LNCAP (cell line): Measurements from ENCODE around the gene ZNF454.

Experiments
- TF ChIP-seq, protein P1 (sequence below): fragments of 450-650 bp; IDR thresholded peaks from 2 replicates; pipeline ENCODE4 v1.5.1; 2017; ENCODE audit warnings: mild to moderate bottlenecking

ZNF454 gene

GRCh38 chr5:178965465-178966055, 24.6 kb downstream of the ZNF454 start:
- TF ChIP-seq, protein P1, sequence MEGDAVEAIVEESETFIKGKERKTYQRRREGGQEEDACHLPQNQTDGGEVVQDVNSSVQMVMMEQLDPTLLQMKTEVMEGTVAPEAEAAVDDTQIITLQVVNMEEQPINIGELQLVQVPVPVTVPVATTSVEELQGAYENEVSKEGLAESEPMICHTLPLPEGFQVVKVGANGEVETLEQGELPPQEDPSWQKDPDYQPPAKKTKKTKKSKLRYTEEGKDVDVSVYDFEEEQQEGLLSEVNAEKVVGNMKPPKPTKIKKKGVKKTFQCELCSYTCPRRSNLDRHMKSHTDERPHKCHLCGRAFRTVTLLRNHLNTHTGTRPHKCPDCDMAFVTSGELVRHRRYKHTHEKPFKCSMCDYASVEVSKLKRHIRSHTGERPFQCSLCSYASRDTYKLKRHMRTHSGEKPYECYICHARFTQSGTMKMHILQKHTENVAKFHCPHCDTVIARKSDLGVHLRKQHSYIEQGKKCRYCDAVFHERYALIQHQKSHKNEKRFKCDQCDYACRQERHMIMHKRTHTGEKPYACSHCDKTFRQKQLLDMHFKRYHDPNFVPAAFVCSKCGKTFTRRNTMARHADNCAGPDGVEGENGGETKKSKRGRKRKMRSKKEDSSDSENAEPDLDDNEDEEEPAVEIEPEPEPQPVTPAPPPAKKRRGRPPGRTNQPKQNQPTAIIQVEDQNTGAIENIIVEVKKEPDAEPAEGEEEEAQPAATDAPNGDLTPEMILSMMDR, result no peak

DNA sequence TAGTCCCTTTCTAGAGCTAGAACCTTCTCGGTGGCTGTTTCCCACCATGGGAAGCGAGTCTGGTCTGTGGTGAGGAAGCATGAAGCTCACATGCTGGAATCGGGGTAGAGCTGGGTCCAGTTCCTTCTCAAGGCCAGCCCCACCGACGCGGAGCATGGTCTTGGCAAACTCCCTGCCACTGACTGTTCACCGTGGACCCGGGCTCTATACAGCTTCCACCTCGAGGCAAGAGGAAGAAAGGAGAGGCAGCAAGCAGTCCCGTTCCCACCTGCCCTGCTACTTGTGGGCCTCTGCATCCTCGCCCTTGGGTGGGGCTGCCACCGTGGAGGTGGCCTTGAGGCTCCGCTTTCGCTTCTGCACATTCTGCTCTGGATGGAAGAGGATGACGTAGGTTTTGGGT, 40.4 kb downstream of the ZNF454 start:
- TF ChIP-seq, protein P1, result no peak

GRCh38 chr5:178982941-178983340, 41.9 kb downstream of the ZNF454 start:
- TF ChIP-seq, protein P1, result no peak

- TF ChIP-seq, protein P1, result no peak
Observed at GRCh38 chr5:178983728-178984127, 42.7 kb downstream of the ZNF454 start.

DNA sequence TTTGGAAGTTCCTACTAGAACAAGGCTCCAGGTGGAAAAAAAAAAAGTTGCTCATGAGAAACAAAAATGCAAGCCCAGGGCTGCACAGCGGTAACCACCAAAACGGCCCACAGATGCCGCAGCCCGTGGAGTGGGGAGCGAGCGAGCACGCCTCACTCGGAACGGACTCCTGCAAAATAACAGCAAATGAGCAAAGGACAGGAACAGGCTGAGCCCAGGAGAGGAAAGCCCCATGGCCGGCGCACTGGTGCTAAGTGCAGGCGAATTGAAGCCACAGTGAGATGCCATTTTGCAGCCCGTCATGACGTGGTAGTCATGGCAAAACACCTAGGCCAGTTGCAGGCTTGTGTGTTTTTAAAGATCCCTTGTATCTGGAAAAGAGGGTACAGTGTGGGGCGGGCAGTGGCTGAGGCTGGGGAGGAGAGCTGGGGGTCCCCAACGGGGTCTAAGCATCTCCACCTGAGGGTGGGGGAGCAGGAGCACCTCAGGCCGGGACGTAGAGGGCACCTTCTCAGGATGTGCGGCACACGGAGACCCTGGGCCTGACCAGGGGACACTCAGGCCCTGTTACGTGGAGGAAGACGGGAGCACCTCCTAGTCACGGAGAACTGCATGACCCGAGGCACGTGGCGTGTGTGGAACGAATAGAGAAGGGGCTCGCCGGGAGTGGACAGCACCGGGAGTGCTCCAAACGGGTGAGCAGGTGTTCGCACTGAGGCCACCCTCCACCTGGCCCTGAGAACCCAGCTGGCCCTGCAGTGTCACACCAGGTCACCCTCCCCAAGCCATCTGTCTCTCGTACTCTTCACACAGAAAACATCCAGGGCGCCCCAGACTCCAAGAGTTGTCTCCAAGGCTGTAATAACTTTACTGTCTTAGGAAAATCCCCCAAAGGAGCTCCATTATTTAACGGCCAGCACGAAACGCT, 43.4 kb downstream of the ZNF454 start:
- TF ChIP-seq, protein P1, result no peak

- TF ChIP-seq, protein P1, result no peak
Observed at GRCh38 chr5:178986326-178986960, 45.4 kb downstream of the ZNF454 start.

- TF ChIP-seq, protein P1, result no peak
Observed at GRCh38 chr5:178988436-178989220, 47.6 kb downstream of the ZNF454 start.
